Mesenchymal stem cell (in vitro differentiated cells and primary cell): Measurements from ENCODE around the gene PYM1. TPM values are rescaled to one million over a fixed set of nuclear protein-coding genes. Genes with fewer than 3 reads are reported as not detected.

ENCODE experiments used
- DNase-seq: peaks from one replicate; pipeline ENCODE4 v3.0.0-alpha.2; 2013
- H2AFZ ChIP-seq: one replicate; pipeline ENCODE4 v1.6.1; 2013; ENCODE audit warnings: low read depth, mild to moderate bottlenecking, control low read depth, inconsistent platforms, low read length, moderate library complexity
- H2AK5ac ChIP-seq: 2 replicates; pipeline ENCODE4 v1.6.1; 2013; ENCODE audit warnings: low read length, moderate library complexity, mild to moderate bottlenecking, inconsistent platforms; ENCODE audit not compliant: severe bottlenecking
- H2BK120ac ChIP-seq: one replicate; pipeline ENCODE4 v1.6.1; 2013; ENCODE audit warnings: low read depth, mild to moderate bottlenecking, inconsistent platforms, low read length, moderate library complexity
- H2BK12ac ChIP-seq, 2 experiments: one replicate each; pipeline ENCODE4 v1.6.1; 2013; ENCODE audit warnings: inconsistent platforms in 2 of 2, low read length in 2 of 2, mild to moderate bottlenecking in 2 of 2, moderate library complexity in 2 of 2, control low read depth in 1 of 2
- H2BK15ac ChIP-seq: one replicate; pipeline ENCODE4 v1.6.1; 2013; ENCODE audit warnings: mild to moderate bottlenecking, low read depth, inconsistent platforms; ENCODE audit not compliant: poor library complexity, severe bottlenecking
- H2BK5ac ChIP-seq: 2 replicates; pipeline ENCODE4 v1.6.1; 2013; ENCODE audit warnings: low read depth, mild to moderate bottlenecking, low read length, control low read depth, inconsistent platforms; ENCODE audit not compliant: poor library complexity, severe bottlenecking
- H3K14ac ChIP-seq, 2 experiments: one replicate each; pipeline ENCODE4 v1.6.1; 2013; ENCODE audit warnings: inconsistent platforms in 2 of 2, low read length in 2 of 2, control low read depth in 1 of 2, mild to moderate bottlenecking in 1 of 2, moderate library complexity in 1 of 2
- H3K18ac ChIP-seq, 2 experiments: one replicate each; pipeline ENCODE4 v1.6.1; 2013; ENCODE audit warnings: inconsistent platforms in 2 of 2, low read length in 2 of 2, control low read depth in 1 of 2, low read depth in 1 of 2, mild to moderate bottlenecking in 1 of 2
- H3K23ac ChIP-seq, 2 experiments: one replicate each; pipeline ENCODE4 v1.6.1; 2013; ENCODE audit warnings: inconsistent platforms in 2 of 2, low read length in 2 of 2, mild to moderate bottlenecking in 2 of 2, moderate library complexity in 2 of 2, control low read depth in 1 of 2
- H3K27ac ChIP-seq: 2 replicates; pipeline ENCODE4 v1.5.1; 2013; ENCODE audit warnings: mild to moderate bottlenecking, moderate library complexity, low read length, control low read depth, inconsistent platforms; ENCODE audit not compliant: poor library complexity, severe bottlenecking
- H3K27me3 ChIP-seq, 2 experiments: 2 replicates each; pipeline versions ENCODE4 v1.6.1 to v1.7.0; 2013; ENCODE audit warnings: low read length in 2 of 2, mild to moderate bottlenecking in 2 of 2, moderate library complexity in 2 of 2, control low read depth in 1 of 2, inconsistent platforms in 1 of 2; ENCODE audit not compliant: control insufficient read depth in 1 of 2, insufficient read depth in 1 of 2
- H3K36me3 ChIP-seq, 2 experiments: 2 replicates each; pipeline versions ENCODE4 v1.6.1 to v1.7.0; 2013; ENCODE audit warnings: low read length in 2 of 2, control low read depth in 1 of 2, inconsistent platforms in 1 of 2, low read depth in 1 of 2, mild to moderate bottlenecking in 1 of 2; ENCODE audit not compliant: insufficient read depth in 2 of 2, control insufficient read depth in 1 of 2
- H3K4ac ChIP-seq, 2 experiments: one replicate each; pipeline ENCODE4 v1.6.1; 2013; ENCODE audit warnings: inconsistent platforms in 2 of 2, low read length in 2 of 2, mild to moderate bottlenecking in 2 of 2, moderate library complexity in 2 of 2, control low read depth in 1 of 2, low read depth in 1 of 2
- H3K4me1 ChIP-seq: 2 replicates; pipeline ENCODE4 v1.6.1; 2013; ENCODE audit warnings: low read depth, low read length, control low read depth; ENCODE audit not compliant: control insufficient read depth, insufficient read depth
- H3K4me2 ChIP-seq: 2 replicates; pipeline ENCODE4 v1.6.1; 2013; ENCODE audit warnings: low read length, mild to moderate bottlenecking, inconsistent platforms; ENCODE audit not compliant: poor library complexity, severe bottlenecking
- H3K4me3 ChIP-seq, 2 experiments: 2 replicates each; pipeline versions ENCODE4 v1.5.1 to v1.7.0; 2013; ENCODE audit warnings: low read length in 2 of 2, mild to moderate bottlenecking in 2 of 2, control low read depth in 1 of 2, low read depth in 1 of 2; ENCODE audit not compliant: insufficient read depth in 1 of 2
- H3K79me1 ChIP-seq: replicated peaks from 2 replicates; pipeline ENCODE4 v1.6.1; 2013; ENCODE audit warnings: mild to moderate bottlenecking, control low read depth, low read length, inconsistent platforms; ENCODE audit not compliant: poor library complexity, severe bottlenecking
- H3K9ac ChIP-seq: 2 replicates; pipeline ENCODE4 v1.7.0; 2013; ENCODE audit warnings: mild to moderate bottlenecking, low read length, moderate library complexity
- H3K9me3 ChIP-seq: 2 replicates; pipeline ENCODE4 v1.7.0; 2013; ENCODE audit warnings: mild to moderate bottlenecking, low read length; ENCODE audit not compliant: control insufficient read depth
- H4K8ac ChIP-seq: one replicate; pipeline ENCODE4 v1.6.1; 2013; ENCODE audit warnings: inconsistent platforms, mild to moderate bottlenecking, low read length, moderate library complexity
- H4K91ac ChIP-seq: one replicate; pipeline ENCODE4 v1.6.1; 2013; ENCODE audit warnings: mild to moderate bottlenecking, low read length, inconsistent platforms
- WGBS: methylation state at CpG from one replicate; pipeline ENCODE4 v1.1.7; 2013; ENCODE audit warnings: mixed read lengths; 5-methylcytosine and 5-hydroxymethylcytosine counted together
- polyA plus RNA-seq, 2 experiments: library from polyadenylated mRNA; stranded (reverse); fragments of 200-250 nt; gene quantifications; one replicate each; pipeline ENCODE4 v1.2.3, GENCODE V29; 2013

PYM1 gene
- polyA plus RNA-seq (2013, experiment 1 of 2), result 26.1 TPM
- 29.0 TPM for polyA plus RNA-seq (2013, experiment 2 of 2)

GRCh38 chr12:55927588-55928502, at the start of gene PYM1:
Gene PYM1 (minus strand): TSS chr12:55927894. CDS start chr12:55927761, 133 bp downstream.
- WGBS, result 7% methylated on average over 49 of the region's 49 CpGs
- H3K9ac ChIP-seq, result peak within 1 kb of the TSS; percentile 100
- peak within 1 kb of the TSS; percentile 57 for H2BK5ac ChIP-seq
- H3K27me3 ChIP-seq, result no peaks in the 10 kb centered on the region
- H4K8ac ChIP-seq, result peak within 1 kb of the TSS; percentile 96
- peak within 1 kb of the TSS; percentile 37 to 78 for H2BK12ac ChIP-seq
- peak within 1 kb of the TSS in 1 of 2 experiments; percentile 94 for H3K14ac ChIP-seq
- peak within 1 kb of the TSS; percentile 88 to 98 for H3K4ac ChIP-seq
- peaks cover 0 to 10% of the 10 kb centered on the region in 2 experiments for H3K36me3 ChIP-seq
- peaks cover 13% of the 10 kb centered on the region for H3K79me1 ChIP-seq
- peaks cover 19% of the 10 kb centered on the region for H3K4me1 ChIP-seq
- H3K4me2 ChIP-seq, result peak within 1 kb of the TSS; percentile 80
- H3K9me3 ChIP-seq, result no peaks in the 10 kb centered on the region
- H2BK15ac ChIP-seq, result peak within 1 kb of the TSS; percentile 76
- H3K27ac ChIP-seq, result peak within 1 kb of the TSS; percentile 93
- H3K18ac ChIP-seq, result peak within 1 kb of the TSS; percentile 90 to 93
- peak within 1 kb of the TSS in 1 of 2 experiments; percentile 71 for H3K23ac ChIP-seq
- H2BK120ac ChIP-seq, result peak within 1 kb of the TSS; percentile 80
- H2AFZ ChIP-seq, result peak within 1 kb of the TSS; percentile 68
- DNase-seq, result peak; percentile 80
- H4K91ac ChIP-seq, result peak within 1 kb of the TSS; percentile 77
- H3K4me3 ChIP-seq, result peak within 1 kb of the TSS; percentile 84 to 100
- H2AK5ac ChIP-seq, result peak within 1 kb of the TSS; percentile 79

- H3K27ac ChIP-seq, result peak overlapping the region; percentile 91
- H3K4ac ChIP-seq, result peak overlapping the region; percentile 83 to 97
- peaks cover 13% of the 10 kb centered on the region for H3K79me1 ChIP-seq
- peak overlapping the region in 1 of 2 experiments; percentile 10 for H3K23ac ChIP-seq
- no peaks in the 10 kb centered on the region for H3K27me3 ChIP-seq
- H2AFZ ChIP-seq, result peak overlapping the region; percentile 3
- H3K14ac ChIP-seq, result peak overlapping the region in 1 of 2 experiments; percentile 85
- H2AK5ac ChIP-seq, result peak overlapping the region; percentile 71
- H4K91ac ChIP-seq, result peak overlapping the region; percentile 93
- peak overlapping the region; percentile 97 for H4K8ac ChIP-seq
- H2BK5ac ChIP-seq, result peak overlapping the region; percentile 95
- H2BK15ac ChIP-seq, result peak overlapping the region; percentile 80
- DNase-seq, result peak; percentile 70
- WGBS, result under 1% methylated on average over 15 of the region's 15 CpGs
- H3K4me1 ChIP-seq, result peaks cover 2% of the 10 kb centered on the region
- peak overlapping the region; percentile 89 to 98 for H3K18ac ChIP-seq
- H3K4me2 ChIP-seq, result peak overlapping the region; percentile 69
- peak overlapping the region; percentile 86 to 96 for H3K4me3 ChIP-seq
- H3K36me3 ChIP-seq, result peaks cover 15 to 23% of the 10 kb centered on the region in 2 experiments
- peak overlapping the region in 1 of 2 experiments; percentile 66 for H2BK12ac ChIP-seq
- H2BK120ac ChIP-seq, result peak overlapping the region; percentile 94
- H3K9ac ChIP-seq, result peak overlapping the region; percentile 98
- H3K9me3 ChIP-seq, result no peaks in the 10 kb centered on the region
Measured at GRCh38 chr12:55974308-55974730, 46.6 kb upstream of the PYM1 start.

- no peaks in the 10 kb centered on the region for H3K27me3 ChIP-seq
- H3K4ac ChIP-seq, result peak within 1 kb of the TSS; percentile 83 to 97
- H2BK5ac ChIP-seq, result peak within 1 kb of the TSS; percentile 95
- under 1% methylated on average over 37 of the region's 39 CpGs for WGBS
- H3K4me3 ChIP-seq, result peak within 1 kb of the TSS; percentile 86 to 96
- peak; percentile 100 for DNase-seq
- H2BK12ac ChIP-seq, result peak within 1 kb of the TSS; percentile 18 to 75
- H4K91ac ChIP-seq, result peak within 1 kb of the TSS; percentile 93
- peak within 1 kb of the TSS; percentile 71 for H2AK5ac ChIP-seq
- peaks cover 17% of the 10 kb centered on the region for H3K79me1 ChIP-seq
- H3K18ac ChIP-seq, result peak within 1 kb of the TSS; percentile 89 to 98
- peak within 1 kb of the TSS in 1 of 2 experiments; percentile 10 for H3K23ac ChIP-seq
- H3K9ac ChIP-seq, result peak within 1 kb of the TSS; percentile 98
- H3K36me3 ChIP-seq, result peaks cover 16 to 18% of the 10 kb centered on the region in 2 experiments
- peak within 1 kb of the TSS; percentile 79 for H3K4me2 ChIP-seq
- H3K4me1 ChIP-seq, result peaks cover 2% of the 10 kb centered on the region
- H2AFZ ChIP-seq, result peak within 1 kb of the TSS; percentile 3
- no peaks in the 10 kb centered on the region for H3K9me3 ChIP-seq
- H3K27ac ChIP-seq, result peak within 1 kb of the TSS; percentile 91
- peak within 1 kb of the TSS; percentile 80 for H2BK15ac ChIP-seq
- peak within 1 kb of the TSS; percentile 94 for H2BK120ac ChIP-seq
- H3K14ac ChIP-seq, result peak within 1 kb of the TSS in 1 of 2 experiments; percentile 86
- peak within 1 kb of the TSS; percentile 97 for H4K8ac ChIP-seq
Measured at GRCh38 chr12:55973599-55974307, 46.1 kb upstream of the PYM1 start, which contains the start of gene RAB5B. Gene RAB5B (plus strand): TSS chr12:55974078. CDS start chr12:55986961, 12,883 bp downstream.
